Posterior vena cava (tissue), 2 donors: ENCODE data around the gene GARIN6. TPM values are rescaled to one million over a fixed set of nuclear protein-coding genes. Genes with fewer than 3 reads are reported as not detected.
"Not testable (repeated sequence)": the region's sequence is repeated elsewhere in the genome, so short reads cannot be mapped to it uniquely, and the experiment has no call there.

ENCODE experiments used
- DNase-seq: peaks from one replicate; pipeline ENCODE4 v3.0.0-alpha.2; 2020; ENCODE audit warnings: low spot score
- intact Hi-C, 2 donors: fragments of 100-400 bp; cut with DNase I; formaldehyde crosslinking; loops; one replicate each; pipeline versions ENCODE4 v1.14.1 to v1.14.2; 2022 to 2023
- long read RNA-seq, 2 donors: library from polyadenylated mRNA; unstranded; transcript quantifications; one replicate each; pipeline ENCODE4 v2.0.0, GENCODE V29; 2020 to 2021
- total RNA-seq, 2 donors: library from RNA; stranded (reverse); fragmentation: NEBNext Ultra II Directional; extraction: Animal tissue kit (Norgen Biotek cat#: 25700); gene quantifications; one replicate each; pipeline ENCODE4 v1.2.1, GENCODE V29; 2021
- donor health status: DM: yes; HTN: yes; CAD: no.
- donor health status: DM: yes; HTN: yes; CAD: no.

GARIN6 gene
- total RNA-seq: not detected
- long read RNA-seq, donor 1, partial matches to known transcripts: 0 of 1 reads
- long read RNA-seq, donor 1, other reads (novel, unspliced or antisense): 1 of 1 reads
- long read RNA-seq, donor 2: 0 reads

GRCh38 chr12:99647453-99647852 is at the start of gene GARIN6:
Gene GARIN6 (plus strand): TSS chr12:99647753. CDS start chr12:99648175, 422 bp downstream.
- DNase-seq: no peak
- intact Hi-C loops: no loop called here

- intact Hi-C loops: no loop called here
- DNase-seq: no peak
Measured at GRCh38 chr12:99598785-99599184, 48.8 kb upstream of the GARIN6 start.

DNA sequence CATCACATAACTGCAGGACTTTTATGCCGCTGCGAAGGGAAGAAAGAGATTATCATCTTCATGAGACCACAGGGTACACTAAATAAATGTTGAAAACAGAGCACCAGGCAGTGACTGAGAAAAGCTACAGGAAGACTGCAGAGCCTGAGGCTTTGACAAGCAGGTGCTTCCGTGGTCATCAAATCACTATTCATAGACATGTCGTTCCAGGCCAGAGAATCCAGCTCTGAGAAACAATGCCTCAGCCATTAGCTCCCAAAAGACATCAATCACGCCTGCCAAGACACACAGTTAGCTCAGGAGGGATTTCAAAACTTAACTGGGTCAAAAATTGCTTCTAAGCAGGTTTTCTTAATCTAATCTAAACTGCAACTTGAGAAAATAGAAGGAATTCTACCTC is 47.2 kb upstream of the GARIN6 start:
- DNase-seq: no peak
- intact Hi-C loops: no loop called here

GRCh38 chr12:99609455-99610181 is 37.9 kb upstream of the GARIN6 start:
- DNase-seq: no peak
- intact Hi-C loops: no loop called here

DNA sequence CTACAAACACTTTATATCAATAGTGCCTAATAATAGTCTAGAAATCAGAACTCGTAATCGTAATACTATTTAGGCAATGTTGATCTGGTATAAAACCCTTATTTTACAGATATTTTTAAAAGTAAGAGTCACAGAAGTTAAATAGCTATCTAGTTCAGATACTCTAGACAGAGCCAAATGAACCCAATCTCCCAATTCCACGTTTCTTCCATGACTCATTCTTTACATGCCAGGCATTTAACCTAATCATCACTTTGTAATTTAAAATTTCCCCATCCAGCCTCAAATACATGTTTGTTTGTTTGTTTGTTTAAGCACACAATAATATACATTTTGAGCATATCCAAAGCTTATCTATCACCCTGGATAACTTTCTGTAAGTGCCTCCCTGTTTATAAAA is 36.4 kb upstream of the GARIN6 start:
- DNase-seq: no peak

GRCh38 chr12:99611599-99611998 is 36.0 kb upstream of the GARIN6 start:
- no peak for DNase-seq
- intact Hi-C loops: no loop called here

More for the DNA sequence above, 36.4 kb upstream of the GARIN6 start:
- intact Hi-C loops: no loop called here

DNA sequence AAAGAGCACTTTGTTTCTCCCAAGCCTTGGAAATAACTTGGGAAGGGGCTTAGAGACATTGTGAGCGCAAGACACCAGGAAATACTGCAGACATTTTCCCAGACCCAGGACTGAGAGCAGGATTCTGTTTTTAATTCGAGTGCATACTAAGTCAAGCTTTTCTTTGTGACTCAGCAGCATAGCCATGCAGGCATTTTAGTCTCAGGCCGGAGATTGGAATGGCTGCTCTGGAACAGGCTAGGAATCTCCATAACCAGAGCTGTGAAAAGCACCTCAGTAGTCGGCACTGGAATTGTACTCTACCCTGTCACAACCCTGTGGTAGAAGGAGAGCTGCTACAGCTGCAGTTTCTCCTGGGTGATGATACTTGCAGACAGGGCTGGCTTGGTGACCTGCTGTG is 28.9 kb upstream of the GARIN6 start:
- intact Hi-C loops: no loop called here
- no peak for DNase-seq

DNA sequence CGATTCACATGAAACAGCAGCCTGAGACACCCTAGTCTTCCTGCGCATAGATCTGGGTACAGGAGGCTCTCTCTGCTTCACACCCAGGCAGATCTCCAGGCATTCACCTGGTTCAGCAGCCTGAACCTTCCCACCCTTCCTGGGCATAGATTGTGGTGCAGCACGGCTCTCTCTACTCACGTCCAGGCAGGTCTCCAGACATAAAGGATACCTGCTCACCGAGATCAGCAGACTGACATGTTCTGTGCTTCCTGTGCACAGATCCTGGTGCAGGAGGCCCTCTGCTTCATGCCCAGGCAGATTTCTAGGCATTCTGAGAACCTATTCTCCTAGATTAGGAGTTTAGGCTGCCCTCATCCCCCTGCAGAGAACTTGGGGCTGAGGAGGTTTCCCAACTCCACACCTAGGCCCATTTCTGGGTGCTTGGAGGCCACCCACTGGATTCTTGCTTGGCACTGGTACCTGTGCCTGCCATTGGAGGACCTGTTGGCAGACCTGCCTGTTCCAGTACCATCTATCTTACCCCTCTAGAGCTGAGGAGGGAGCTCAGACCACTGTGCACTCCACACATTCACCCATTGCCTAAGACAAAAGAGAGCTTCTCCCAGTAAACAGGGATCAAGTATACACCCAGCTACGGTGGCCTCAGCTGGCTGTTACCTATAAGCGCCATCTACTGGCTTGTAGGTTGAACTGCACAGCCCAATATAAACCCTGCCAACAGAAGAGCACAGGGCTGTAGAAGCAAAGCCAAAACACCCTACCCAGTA is 28.0 kb upstream of the GARIN6 start:
- intact Hi-C loops: no loop called here

DNA sequence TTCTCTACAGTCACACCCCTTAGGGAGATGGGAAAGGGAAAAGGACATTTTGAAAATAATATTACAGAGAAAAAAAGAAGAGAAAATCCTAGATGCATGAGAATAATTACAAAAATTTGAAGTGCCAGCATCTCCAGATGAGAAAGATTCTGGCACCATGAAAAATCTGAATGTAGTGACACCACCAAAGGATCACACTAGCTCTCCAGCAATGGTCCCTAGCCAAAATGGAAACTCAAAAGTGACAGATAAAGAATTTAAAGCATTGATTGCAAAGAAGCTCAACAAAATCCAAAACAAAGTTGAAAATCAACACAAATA is 27.4 kb upstream of the GARIN6 start:
- no peak for DNase-seq
- intact Hi-C loops: no loop called here

More for the DNA sequence above, 28.0 kb upstream of the GARIN6 start:
- no peak for DNase-seq

GRCh38 chr12:99624591-99624990 is 23.0 kb upstream of the GARIN6 start:
- intact Hi-C loops, DNase-seq: not testable (repeated sequence)

- intact Hi-C loops: no loop called here
- DNase-seq: no peak
Measured at GRCh38 chr12:99627459-99627858, 20.1 kb upstream of the GARIN6 start.

- no peak for DNase-seq
- intact Hi-C loops: no loop called here
Measured at GRCh38 chr12:99644629-99645028, 2.9 kb upstream of the GARIN6 start.

- intact Hi-C loops: no loop called here
- no peak for DNase-seq
Measured at GRCh38 chr12:99648183-99648582, 630 bp downstream of the GARIN6 start.

- intact Hi-C loops: no loop called here
- DNase-seq: no peak
Measured at GRCh38 chr12:99649551-99649950, 2.0 kb downstream of the GARIN6 start.

DNA sequence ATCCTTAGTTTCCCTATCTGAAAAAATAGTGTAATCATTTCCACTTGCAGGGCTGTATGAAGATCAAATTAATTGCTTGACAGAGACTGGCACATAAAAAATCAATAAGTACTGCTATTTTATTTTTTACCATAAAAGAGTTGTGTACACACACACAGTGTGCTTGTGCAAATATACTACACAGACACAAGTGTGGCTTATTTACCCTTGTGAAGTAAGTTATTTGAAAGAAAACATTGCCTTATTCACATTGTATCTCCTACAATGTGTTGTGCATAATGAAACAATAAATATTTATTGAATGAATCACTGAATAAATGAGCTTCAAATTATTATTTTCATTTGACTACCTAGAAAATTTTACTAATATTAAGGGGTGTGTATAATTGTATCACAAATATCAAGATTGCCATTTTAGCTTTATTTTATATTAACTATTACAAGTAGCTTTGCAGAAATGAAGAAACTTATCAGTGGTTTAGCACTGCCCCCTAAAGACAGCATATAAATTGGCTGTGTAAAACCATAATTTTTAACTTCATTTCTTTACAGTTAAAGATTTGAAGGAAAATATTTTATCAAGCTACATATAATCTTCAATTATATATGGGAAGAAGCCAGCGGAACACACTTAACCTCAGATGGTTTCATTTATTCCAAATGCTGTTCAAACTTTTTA is 11.3 kb downstream of the GARIN6 start:
- intact Hi-C loops: no loop called here
- no peak for DNase-seq

GRCh38 chr12:99670635-99671034 is 23.1 kb downstream of the GARIN6 start:
- DNase-seq: no peak

DNA sequence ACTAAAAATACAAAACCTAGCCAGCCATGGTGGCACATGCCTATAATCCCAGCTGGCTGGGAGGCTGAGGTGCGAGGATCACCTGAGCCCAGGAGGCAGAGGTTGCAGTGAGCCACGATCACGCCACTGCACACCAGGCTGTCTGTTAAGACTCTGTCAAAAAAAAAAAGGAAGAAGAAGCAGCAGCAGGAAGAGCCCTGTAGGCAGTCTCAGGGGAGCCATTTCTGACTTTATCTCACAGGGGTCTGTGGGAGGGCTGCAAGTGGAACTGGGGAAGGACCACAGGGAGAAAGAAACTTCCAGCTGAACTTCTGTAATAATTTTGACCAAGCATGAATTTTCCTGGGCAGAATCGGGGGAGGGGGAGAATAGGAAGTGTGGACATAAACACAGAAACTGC is 32.7 kb downstream of the GARIN6 start:
- intact Hi-C loops: no loop called here
- DNase-seq: no peak

More at GRCh38 chr12:99670635-99671034, 23.1 kb downstream of the GARIN6 start:
- intact Hi-C loops: no loop called here

GRCh38 chr12:99686142-99686541 is 38.6 kb downstream of the GARIN6 start:
- intact Hi-C loops: no loop called here
- no peak for DNase-seq

- DNase-seq: no peak
- intact Hi-C loops: no loop called here
Measured at GRCh38 chr12:99695050-99695449, 47.5 kb downstream of the GARIN6 start.
